Skeletal muscle tissue (tissue), 4 donors: Measurements from ENCODE around the gene PTPRM. TPM values are rescaled to one million over a fixed set of nuclear protein-coding genes. Genes with fewer than 3 reads are reported as not detected.
"Not testable (repeated sequence)": the region's sequence is repeated elsewhere in the genome, so short reads cannot be mapped to it uniquely, and the experiment has no call there.

ENCODE experiments used
- H3K27ac ChIP-seq: one replicate; pipeline ENCODE4 v1.7.0; 2013; ENCODE audit warnings: mild to moderate bottlenecking, low read depth, low read length, inconsistent platforms
- H3K27me3 ChIP-seq, 3 donors: one replicate each; pipeline ENCODE4 v1.7.0; 2013; ENCODE audit warnings: low read length in 3 of 3; ENCODE audit not compliant: control insufficient read depth in 3 of 3, insufficient read depth in 3 of 3
- H3K36me3 ChIP-seq, 3 donors: one replicate each; pipeline ENCODE4 v1.7.0; 2013; ENCODE audit warnings: low read length in 3 of 3; ENCODE audit not compliant: control insufficient read depth in 3 of 3, insufficient read depth in 3 of 3
- H3K4me1 ChIP-seq, 3 donors: one replicate each; pipeline ENCODE4 v1.7.0; 2013; ENCODE audit warnings: low read length in 3 of 3, mild to moderate bottlenecking in 3 of 3; ENCODE audit not compliant: control insufficient read depth in 3 of 3, insufficient read depth in 3 of 3
- H3K4me3 ChIP-seq, 3 donors: one replicate each; pipeline ENCODE4 v1.7.0; 2013; ENCODE audit warnings: low read length in 3 of 3
- H3K9ac ChIP-seq, 3 donors: one replicate each; pipeline ENCODE4 v1.7.0; 2013; ENCODE audit warnings: low read length in 3 of 3, mild to moderate bottlenecking in 3 of 3, moderate library complexity in 2 of 3, low read depth in 1 of 3
- H3K9me3 ChIP-seq, 3 donors: one replicate each; pipeline ENCODE4 v1.7.0; 2013; ENCODE audit warnings: low read length in 3 of 3; ENCODE audit not compliant: control insufficient read depth in 3 of 3
- total RNA-seq: library from RNA; depleted of rRNA; stranded (reverse); fragments of >200 nt; gene quantifications from one replicate; pipeline ENCODE4 v1.2.3, GENCODE V29; 2014
- donor health status: Osteomylitis.

PTPRM gene
- total RNA-seq, 1 donor from 2014 or later, result 68.9 TPM

- H3K27ac ChIP-seq, result no peak overlapping the region
- peaks cover 5 to 32% (median 22%) of the 10 kb centered on the region in 3 donors for H3K4me1 ChIP-seq
- no peak overlapping the region for H3K9ac ChIP-seq
- no peaks in the 10 kb centered on the region for H3K36me3 ChIP-seq
- no peaks in the 10 kb centered on the region for H3K27me3 ChIP-seq
- no peaks in the 10 kb centered on the region for H3K9me3 ChIP-seq
- H3K4me3 ChIP-seq, result no peak overlapping the region
Measured at GRCh38 chr18:7726522-7726921, 159.4 kb downstream of the PTPRM start.

GRCh38 chr18:7727361-7728076, 160.4 kb downstream of the PTPRM start:
- Histone ChIP-seq H3K9me3 (no peaks in the 10 kb centered on the region), H3K4me3 (no peak overlapping the region), H3K36me3 (no peaks in the 10 kb centered on the region), H3K27ac (no peak overlapping the region), H3K27me3 (no peaks in the 10 kb centered on the region), H3K4me1 (peaks cover 5 to 32% (median 22%) of the 10 kb centered on the region in 3 donors), H3K9ac (no peak overlapping the region)

- Histone ChIP-seq H3K36me3 (no peaks in the 10 kb centered on the region), H3K4me3 (no peak overlapping the region), H3K4me1 (peaks cover 5 to 32% (median 22%) of the 10 kb centered on the region in 3 donors), H3K9me3 (no peaks in the 10 kb centered on the region), H3K27ac (no peak overlapping the region), H3K27me3 (no peaks in the 10 kb centered on the region), H3K9ac (no peak overlapping the region)
Measured at GRCh38 chr18:7728297-7728696, 161.2 kb downstream of the PTPRM start.

GRCh38 chr18:7729868-7730267, 162.8 kb downstream of the PTPRM start:
- H3K9me3 ChIP-seq, result no peaks in the 10 kb centered on the region

GRCh38 chr18:7730682-7731081, 163.6 kb downstream of the PTPRM start:
- Histone ChIP-seq H3K27me3 (no peaks in the 10 kb centered on the region), H3K9ac (no peak overlapping the region), H3K9me3 (no peaks in the 10 kb centered on the region), H3K27ac (no peak overlapping the region), H3K36me3 (no peaks in the 10 kb centered on the region), H3K4me1 (peaks cover 4 to 22% (median 18%) of the 10 kb centered on the region in 3 donors), H3K4me3 (no peak overlapping the region)

More at GRCh38 chr18:7729868-7730267, 162.8 kb downstream of the PTPRM start:
- Histone ChIP-seq H3K27ac (no peak overlapping the region), H3K9ac (no peak overlapping the region), H3K4me3 (no peak overlapping the region), H3K36me3 (no peaks in the 10 kb centered on the region), H3K27me3 (no peaks in the 10 kb centered on the region), H3K4me1 (peaks cover 5 to 28% (median 22%) of the 10 kb centered on the region in 3 donors)

GRCh38 chr18:7733642-7734041, 166.5 kb downstream of the PTPRM start:
- Histone ChIP-seq H3K4me1 (no peaks in the 10 kb centered on the region), H3K27me3 (no peaks in the 10 kb centered on the region), H3K9ac (no peak overlapping the region), H3K36me3 (no peaks in the 10 kb centered on the region), H3K4me3 (no peak overlapping the region), H3K27ac (no peak overlapping the region), H3K9me3 (no peaks in the 10 kb centered on the region)

- Histone ChIP-seq H3K27me3 (no peaks in the 10 kb centered on the region), H3K9me3 (no peaks in the 10 kb centered on the region), H3K9ac (no peak overlapping the region), H3K27ac (no peak overlapping the region), H3K4me3 (no peak overlapping the region), H3K36me3 (no peaks in the 10 kb centered on the region), H3K4me1 (no peaks in the 10 kb centered on the region)
Measured at GRCh38 chr18:7735196-7735595, 168.1 kb downstream of the PTPRM start.

- no peak overlapping the region for H3K4me3 ChIP-seq
- H3K27ac ChIP-seq, result no peak overlapping the region
- H3K27me3 ChIP-seq, result no peaks in the 10 kb centered on the region
- H3K9me3 ChIP-seq, result no peaks in the 10 kb centered on the region
- H3K36me3 ChIP-seq, result no peaks in the 10 kb centered on the region
- peaks cover 0 to 1% (median 0%) of the 10 kb centered on the region in 3 donors for H3K4me1 ChIP-seq
- no peak overlapping the region for H3K9ac ChIP-seq
Measured at GRCh38 chr18:7735626-7736175, 168.6 kb downstream of the PTPRM start.

- H3K4me1 ChIP-seq, H3K27ac ChIP-seq, H3K27me3 ChIP-seq, H3K9ac ChIP-seq, H3K36me3 ChIP-seq, H3K9me3 ChIP-seq, H3K4me3 ChIP-seq: not testable (repeated sequence)
Measured at GRCh38 chr18:7736526-7736925, 169.4 kb downstream of the PTPRM start.

- Histone ChIP-seq H3K27ac (no peak overlapping the region), H3K9me3 (no peaks in the 10 kb centered on the region), H3K9ac (no peak overlapping the region), H3K36me3 (no peaks in the 10 kb centered on the region), H3K4me3 (no peak overlapping the region), H3K27me3 (no peaks in the 10 kb centered on the region), H3K4me1 (peaks cover 8 to 12% (median 10%) of the 10 kb centered on the region in 3 donors)
Measured at GRCh38 chr18:7737550-7737949, 170.4 kb downstream of the PTPRM start.
